D721Med (cell line): Measurements from ENCODE around the gene ZMAT3.

Experiments
- DNase-seq: peaks from one replicate; pipeline ENCODE4 v3.0.0; 2011; ENCODE audit warnings: low spot score; ENCODE audit not compliant: insufficient read length
- FAIRE-seq: peaks from 2 replicates; lab custom pipeline; 2011; peaks lifted over from hg19 to GRCh38; lab: Jason Lieb, UNC
- CTCF ChIP-seq: IDR thresholded peaks from 2 replicates; pipeline ENCODE4 v1.5.1; 2012; ENCODE audit warnings: mild to moderate bottlenecking, control low read depth; ENCODE audit not compliant: insufficient read depth; ENCODE audit errors: missing control alignments

ZMAT3 gene

DNA sequence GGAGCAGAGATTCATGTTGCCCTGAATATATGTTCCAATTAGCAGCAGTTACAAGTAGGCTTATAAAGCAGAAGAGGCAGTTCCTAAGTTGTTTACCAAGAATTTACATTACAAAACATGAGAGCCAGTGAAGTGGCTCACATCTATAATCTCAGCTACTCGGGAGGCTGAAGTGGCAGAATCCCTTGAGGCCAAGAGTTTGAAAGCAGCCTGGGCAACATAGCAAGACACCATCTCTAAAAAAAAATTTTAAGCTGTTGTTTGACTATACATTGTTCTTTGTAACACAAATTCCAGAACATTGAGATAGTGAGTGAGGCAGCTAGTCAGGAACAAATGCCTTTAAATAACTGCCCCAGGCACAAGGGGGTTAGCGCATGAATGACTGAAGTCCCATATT lies 10.3 kb upstream of the ZMAT3 start:
- DNase-seq: no peak
- no peak for FAIRE-seq
- no peak for TF ChIP-seq CTCF

- no peak for TF ChIP-seq CTCF
- DNase-seq (no peak), FAIRE-seq (no peak)
Measured at GRCh38 chr3:179079537-179079936, 7.9 kb upstream of the ZMAT3 start.

DNA sequence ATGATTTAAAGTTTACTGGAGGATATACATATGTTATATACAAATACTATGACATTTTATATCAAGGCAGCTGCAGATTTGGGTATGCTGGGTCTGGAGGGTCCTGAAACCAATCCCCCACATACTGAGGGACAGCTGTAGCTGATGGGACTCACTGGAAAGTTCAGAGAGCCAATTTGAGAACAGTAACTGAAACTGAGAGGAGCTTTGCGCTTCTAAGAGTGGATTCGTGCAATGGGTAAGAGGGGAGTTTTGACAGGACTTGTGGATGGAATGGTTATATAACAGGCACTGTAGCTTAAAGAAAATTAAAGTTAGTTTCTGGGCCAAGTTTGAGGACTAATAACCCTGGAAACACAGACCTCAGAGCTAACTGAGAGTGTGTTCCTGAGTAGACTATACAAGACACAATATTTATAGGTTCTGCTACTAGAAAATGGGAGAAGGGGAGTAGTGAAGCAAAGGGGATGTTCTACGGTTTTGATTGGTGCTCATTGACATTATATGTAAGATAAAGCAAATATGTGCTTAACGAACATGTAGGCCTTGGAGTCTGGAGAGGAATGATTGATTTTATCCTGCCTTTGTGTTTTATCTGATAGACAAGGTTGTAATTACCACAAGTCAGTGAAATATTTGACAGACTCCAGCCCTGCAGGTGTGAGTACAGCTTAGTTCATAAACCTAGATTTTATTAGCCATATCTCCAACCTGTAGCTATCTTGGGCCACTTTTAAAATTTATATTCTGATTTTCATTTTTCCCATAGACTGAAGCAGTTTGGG lies 4.8 kb upstream of the ZMAT3 start:
- TF ChIP-seq CTCF: no peak
- FAIRE-seq (no peak), DNase-seq (no peak)

GRCh38 chr3:179074656-179075055 lies 3.0 kb upstream of the ZMAT3 start:
- no peak for FAIRE-seq

GRCh38 chr3:179073816-179074215 lies 2.2 kb upstream of the ZMAT3 start:
- no peak for TF ChIP-seq CTCF
- no peak for DNase-seq
- no peak for FAIRE-seq

More at GRCh38 chr3:179074656-179075055, 3.0 kb upstream of the ZMAT3 start:
- TF ChIP-seq CTCF: no peak
- no peak for DNase-seq

GRCh38 chr3:179072100-179072438 lies 460 bp upstream of the ZMAT3 start:
- DNase-seq: no peak
- no peak for FAIRE-seq
- no peak for TF ChIP-seq CTCF

DNA sequence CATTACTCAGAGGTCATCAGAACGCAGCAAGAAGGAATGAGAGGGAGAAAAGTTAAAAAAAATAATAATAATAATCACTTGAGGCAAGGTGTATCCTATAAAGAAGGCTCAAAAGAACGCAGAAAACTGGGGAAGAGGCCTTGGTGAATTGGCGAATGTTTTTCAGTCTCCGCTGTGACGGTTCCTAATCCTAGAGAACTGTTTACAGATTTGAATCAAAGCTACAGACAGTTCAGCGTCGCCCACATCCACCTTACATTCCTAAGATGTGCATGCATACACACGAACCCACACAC lies 634 bp downstream of the ZMAT3 start:
- DNase-seq: no peak
- no peak for TF ChIP-seq CTCF
- FAIRE-seq: no peak
